Measurements from ENCODE around the gene ZNF750. TPM values are rescaled to one million over a fixed set of nuclear protein-coding genes. Genes with fewer than 3 reads are reported as not detected.
A peak's percentile ranks its signal among the peaks of the same experiment; 100 is the strongest.

The ZNF750 gene
- total RNA-seq, 4 donors from 2014 or later: not detected

- peaks cover 0 to 46% (median 0%) of the 10 kb centered on the region in 3 donors for H3K36me3 ChIP-seq
- TF ChIP-seq, protein P1, sequence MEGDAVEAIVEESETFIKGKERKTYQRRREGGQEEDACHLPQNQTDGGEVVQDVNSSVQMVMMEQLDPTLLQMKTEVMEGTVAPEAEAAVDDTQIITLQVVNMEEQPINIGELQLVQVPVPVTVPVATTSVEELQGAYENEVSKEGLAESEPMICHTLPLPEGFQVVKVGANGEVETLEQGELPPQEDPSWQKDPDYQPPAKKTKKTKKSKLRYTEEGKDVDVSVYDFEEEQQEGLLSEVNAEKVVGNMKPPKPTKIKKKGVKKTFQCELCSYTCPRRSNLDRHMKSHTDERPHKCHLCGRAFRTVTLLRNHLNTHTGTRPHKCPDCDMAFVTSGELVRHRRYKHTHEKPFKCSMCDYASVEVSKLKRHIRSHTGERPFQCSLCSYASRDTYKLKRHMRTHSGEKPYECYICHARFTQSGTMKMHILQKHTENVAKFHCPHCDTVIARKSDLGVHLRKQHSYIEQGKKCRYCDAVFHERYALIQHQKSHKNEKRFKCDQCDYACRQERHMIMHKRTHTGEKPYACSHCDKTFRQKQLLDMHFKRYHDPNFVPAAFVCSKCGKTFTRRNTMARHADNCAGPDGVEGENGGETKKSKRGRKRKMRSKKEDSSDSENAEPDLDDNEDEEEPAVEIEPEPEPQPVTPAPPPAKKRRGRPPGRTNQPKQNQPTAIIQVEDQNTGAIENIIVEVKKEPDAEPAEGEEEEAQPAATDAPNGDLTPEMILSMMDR (IDR thresholded peaks at IDR 0.05): no peak
- TF ChIP-seq POLR2A (IDR thresholded peaks at IDR 0.05): no peak
- TF ChIP-seq EP300 (IDR thresholded peaks at IDR 0.05): no peak
- H3K4me1 ChIP-seq: peaks cover 0 to 34% (median 2%) of the 10 kb centered on the region in 4 donors
- H3K9me3 ChIP-seq: no peaks in the 10 kb centered on the region
- 85 to 91% methylated on average over 17 of the region's 17 CpGs for WGBS, 2 donors
- H3K27me3 ChIP-seq: no peaks in the 10 kb centered on the region
- peak overlapping the region in 1 of 4 donors; percentile 64 for H3K27ac ChIP-seq
- no peak for DNase-seq (ENCODE audit: low spot score in 2 of 2)
- no peak overlapping the region for H3K4me3 ChIP-seq
These were observed 37.6 kb downstream of the ZNF750 start for GRCh38 chr17:82802075-82802780.

- TF ChIP-seq POLR2A (IDR thresholded peaks at IDR 0.05): no peak
- TF ChIP-seq, protein P1 (IDR thresholded peaks at IDR 0.05): no peak
- TF ChIP-seq EP300 (IDR thresholded peaks at IDR 0.05): no peak
- H3K4me1 ChIP-seq: peaks cover 0 to 26% (median 2%) of the 10 kb centered on the region in 4 donors
- H3K27me3 ChIP-seq: no peaks in the 10 kb centered on the region
- H3K36me3 ChIP-seq: peaks cover 0 to 44% (median 0%) of the 10 kb centered on the region in 3 donors
- H3K27ac ChIP-seq: no peak overlapping the region
- 96% methylated on average over 63 of the region's 63 CpGs for WGBS, 2 donors
- no peak overlapping the region for H3K4me3 ChIP-seq
- H3K9me3 ChIP-seq: no peaks in the 10 kb centered on the region
- no peak for DNase-seq (ENCODE audit: low spot score in 2 of 2)
These were observed 38.3 kb downstream of the ZNF750 start for GRCh38 chr17:82801377-82801970.

DNA sequence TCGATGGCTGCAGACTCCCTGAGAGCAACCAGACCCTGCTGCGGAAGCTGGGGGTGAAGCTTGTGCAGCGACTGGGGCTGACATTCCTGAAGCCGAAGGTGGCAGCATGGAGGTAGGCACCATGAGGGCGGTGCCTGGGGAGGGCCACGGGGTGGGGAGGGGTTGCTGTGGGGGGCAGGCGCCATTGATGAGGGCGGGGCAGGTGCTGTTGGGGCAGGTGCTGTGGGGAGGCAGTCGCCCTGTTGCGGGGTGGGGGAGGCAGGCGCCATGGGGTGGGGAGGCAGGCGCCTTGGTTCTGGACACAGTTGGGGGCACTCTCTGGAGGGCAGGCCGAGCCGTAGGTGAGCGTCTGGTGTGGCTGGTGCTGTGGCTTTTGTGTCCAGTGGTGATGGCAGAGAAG lies 38.9 kb downstream of the ZNF750 start:
- 95 to 96% methylated on average over 15 of the region's 15 CpGs for WGBS, 2 donors
- H3K4me1 ChIP-seq: peaks cover 0 to 20% (median 2%) of the 10 kb centered on the region in 4 donors
- peaks cover 0 to 44% (median 0%) of the 10 kb centered on the region in 3 donors for H3K36me3 ChIP-seq
- no peak for TF ChIP-seq EP300 (IDR thresholded peaks at IDR 0.05)
- no peak for TF ChIP-seq POLR2A (IDR thresholded peaks at IDR 0.05)
- TF ChIP-seq, protein P1 (IDR thresholded peaks at IDR 0.05): no peak
- no peak for DNase-seq (ENCODE audit: low spot score in 2 of 2)
- H3K27ac ChIP-seq: no peak overlapping the region
- no peak overlapping the region for H3K4me3 ChIP-seq
- no peaks in the 10 kb centered on the region for H3K9me3 ChIP-seq
- no peaks in the 10 kb centered on the region for H3K27me3 ChIP-seq

DNA sequence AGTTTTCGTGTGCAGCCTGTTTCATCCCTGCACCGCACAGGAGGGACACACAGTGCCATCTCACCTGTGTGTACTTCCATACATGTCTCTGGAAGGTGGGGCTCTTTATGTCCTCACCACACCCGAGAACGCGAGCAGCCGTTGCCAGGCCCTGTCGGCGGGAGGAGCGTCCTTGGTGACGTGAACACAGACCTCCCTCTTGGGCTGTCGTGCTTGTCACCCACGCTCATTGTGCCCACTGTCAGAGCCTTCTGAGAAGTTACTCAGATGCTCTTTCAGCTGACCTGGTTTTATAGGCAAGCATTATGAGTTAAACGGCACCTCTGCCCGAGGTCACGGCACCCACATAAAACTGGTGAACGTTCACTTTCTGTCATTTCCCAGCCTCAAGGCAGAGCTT lies 40.2 kb downstream of the ZNF750 start:
- H3K27me3 ChIP-seq: no peaks in the 10 kb centered on the region
- H3K27ac ChIP-seq: no peak overlapping the region
- H3K36me3 ChIP-seq: peaks cover 0 to 47% (median 0%) of the 10 kb centered on the region in 3 donors
- TF ChIP-seq, protein P1 (IDR thresholded peaks at IDR 0.05): no peak
- TF ChIP-seq POLR2A (IDR thresholded peaks at IDR 0.05) (no peak), EP300 (IDR thresholded peaks at IDR 0.05) (no peak)
- WGBS, 2 donors: 77 to 86% methylated on average over 16 of the region's 16 CpGs
- H3K4me1 ChIP-seq: peaks cover 0 to 18% (median 0%) of the 10 kb centered on the region in 4 donors
- H3K9me3 ChIP-seq: no peaks in the 10 kb centered on the region
- H3K4me3 ChIP-seq: no peak overlapping the region
- DNase-seq (ENCODE audit: low spot score in 2 of 2): no peak

DNA sequence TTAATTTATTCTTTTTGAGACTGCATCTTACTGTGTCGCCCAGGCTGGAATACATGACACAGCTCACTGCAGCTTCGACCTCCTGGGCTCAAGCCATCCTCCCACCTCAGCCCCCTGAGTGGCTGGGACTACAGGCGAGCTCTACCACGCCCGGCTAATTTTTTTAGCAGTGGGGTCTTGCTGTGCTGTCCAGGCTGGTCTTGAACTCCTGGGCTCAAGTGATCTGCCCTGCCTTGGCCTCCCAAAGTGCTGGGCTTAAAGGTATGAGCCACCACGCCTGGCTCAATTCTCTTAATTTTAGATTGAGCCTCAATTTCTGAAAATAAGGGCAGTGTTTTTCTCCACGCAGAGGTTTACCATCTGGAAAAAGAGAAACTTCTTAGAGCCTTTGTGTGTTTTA lies 41.1 kb downstream of the ZNF750 start:
- Histone ChIP-seq H3K4me1 (peaks cover 0 to 17% (median 0%) of the 10 kb centered on the region in 4 donors), H3K36me3 (peaks cover 0 to 47% (median 0%) of the 10 kb centered on the region in 3 donors), H3K27ac (no peak overlapping the region), H3K4me3 (no peak overlapping the region), H3K9me3 (no peaks in the 10 kb centered on the region), H3K27me3 (no peaks in the 10 kb centered on the region)
- DNase-seq (ENCODE audit: low spot score in 2 of 2): no peak
- WGBS, 2 donors: 96% methylated on average over 7 of the region's 7 CpGs
- TF ChIP-seq, protein P1 (IDR thresholded peaks at IDR 0.05): no peak
- TF ChIP-seq EP300 (IDR thresholded peaks at IDR 0.05) (no peak), POLR2A (IDR thresholded peaks at IDR 0.05) (no peak)

All from tibial nerve (tissue), 4 donors.